ENCODE data around the gene VPS54.

GRCh38 chr2:63845866-63846265 is 173.4 kb downstream of the VPS54 start:
- TF ChIP-seq CTCF (IDR thresholded peaks at IDR 0.05) (no peak), POLR2A (IDR thresholded peaks at IDR 0.05) (no peak)

Data from tibial nerve (tissue), 3 donors.